Neuronal stem cell (in vitro differentiated cells): ENCODE data around the gene ZBTB25.

Experiments used
- DNase-seq: peaks from one replicate; pipeline ENCODE4 v3.0.0-alpha.2; 2013; ENCODE audit warnings: low spot score
- H2AFZ ChIP-seq: one replicate; pipeline ENCODE4 v1.6.1; 2013; ENCODE audit warnings: mild to moderate bottlenecking, low read length, inconsistent platforms
- H2AK5ac ChIP-seq: 2 replicates; pipeline ENCODE4 v1.6.1; 2013; ENCODE audit warnings: low read depth, mild to moderate bottlenecking, inconsistent platforms, low read length, moderate library complexity, mixed read lengths
- H2BK120ac ChIP-seq: 2 replicates; pipeline ENCODE4 v1.6.1; 2013; ENCODE audit warnings: low read depth, mild to moderate bottlenecking, inconsistent platforms, low read length, moderate library complexity, mixed read lengths
- H2BK12ac ChIP-seq: one replicate; pipeline ENCODE4 v1.6.1; 2013; ENCODE audit warnings: low read length, inconsistent platforms
- H2BK15ac ChIP-seq: 2 replicates; pipeline ENCODE4 v1.6.1; 2013; ENCODE audit warnings: mild to moderate bottlenecking, low read length, inconsistent platforms, mixed read lengths
- H2BK5ac ChIP-seq: one replicate; pipeline ENCODE4 v1.6.1; 2013; ENCODE audit warnings: inconsistent platforms, mild to moderate bottlenecking, low read length, moderate library complexity
- H3K14ac ChIP-seq: one replicate; pipeline ENCODE4 v1.6.1; 2013; ENCODE audit warnings: low read length, inconsistent platforms
- H3K18ac ChIP-seq: 2 replicates; pipeline ENCODE4 v1.6.1; 2013; ENCODE audit warnings: low read length, inconsistent platforms
- H3K23ac ChIP-seq: 2 replicates; pipeline ENCODE4 v1.6.1; 2013; ENCODE audit warnings: low read depth, mild to moderate bottlenecking, mixed read lengths, low read length, inconsistent platforms; ENCODE audit not compliant: poor library complexity
- H3K27ac ChIP-seq: replicated peaks from 3 replicates; pipeline ENCODE4 v1.5.1; 2013; ENCODE audit warnings: low read length, inconsistent platforms
- H3K27me3 ChIP-seq, 3 experiments: 2 replicates each; pipeline ENCODE4 v1.6.1; 2013; ENCODE audit warnings: low read length in 3 of 3, mild to moderate bottlenecking in 2 of 3, inconsistent platforms in 1 of 3, low read depth in 1 of 3, mixed read lengths in 1 of 3, moderate library complexity in 1 of 3; ENCODE audit not compliant: control insufficient read depth in 3 of 3, insufficient read depth in 3 of 3
- H3K36me3 ChIP-seq, 2 donors: replicated peaks in 1 of 2; 2 replicates each; pipeline ENCODE4 v1.6.1; 2013; ENCODE audit warnings: low read length in 2 of 2; ENCODE audit not compliant: control insufficient read depth in 2 of 2, insufficient read depth in 2 of 2
- H3K4ac ChIP-seq: 2 replicates; pipeline ENCODE4 v1.6.1; 2013; ENCODE audit warnings: inconsistent platforms, mild to moderate bottlenecking, low read length, moderate library complexity
- H3K4me1 ChIP-seq, 2 donors: 1 replicate in 1 of 2; 2 replicates in 1 of 2; pipeline ENCODE4 v1.6.1; 2013; ENCODE audit warnings: low read length in 2 of 2, low read depth in 1 of 2; ENCODE audit not compliant: control insufficient read depth in 2 of 2, insufficient read depth in 1 of 2
- H3K4me2 ChIP-seq: one replicate; pipeline ENCODE4 v1.6.1; 2013; ENCODE audit warnings: mild to moderate bottlenecking, low read length, inconsistent platforms; ENCODE audit not compliant: insufficient read depth, poor library complexity, severe bottlenecking
- H3K4me3 ChIP-seq, 2 donors: 2 replicates each; pipeline ENCODE4 v1.5.1; 2013; ENCODE audit warnings: low read length in 2 of 2, mild to moderate bottlenecking in 2 of 2, inconsistent platforms in 1 of 2, moderate library complexity in 1 of 2
- H3K79me1 ChIP-seq: one replicate; pipeline ENCODE4 v1.6.1; 2013; ENCODE audit warnings: low read depth, mild to moderate bottlenecking, inconsistent platforms, low read length, moderate library complexity
- H3K9ac ChIP-seq: one replicate; pipeline ENCODE4 v1.6.1; 2013; ENCODE audit warnings: mild to moderate bottlenecking, low read depth, low read length, inconsistent platforms; ENCODE audit not compliant: poor library complexity
- H3K9me3 ChIP-seq, 2 donors: replicated peaks in 1 of 2; 2 replicates each; pipeline versions ENCODE3 to v1.6.1; 2013; ENCODE audit warnings: low read length in 2 of 2, mild to moderate bottlenecking in 2 of 2, inconsistent platforms in 1 of 2, low read depth in 1 of 2, mixed read lengths in 1 of 2, moderate library complexity in 1 of 2; ENCODE audit not compliant: control insufficient read depth in 2 of 2, insufficient read depth in 1 of 2
- H4K8ac ChIP-seq: one replicate; pipeline ENCODE4 v1.6.1; 2013; ENCODE audit warnings: low read depth, mild to moderate bottlenecking, inconsistent platforms, low read length, moderate library complexity
- H4K91ac ChIP-seq: one replicate; pipeline ENCODE4 v1.6.1; 2013; ENCODE audit warnings: low read length, low read depth, mild to moderate bottlenecking, inconsistent platforms; ENCODE audit not compliant: poor library complexity
- WGBS, 2 donors: extraction: QIAGEN DNeasy Blood & Tissue Kit; methylation state at CpG; one replicate each; pipeline ENCODE4 v1.1.7; 2013; ENCODE audit warnings: missing lambda C conversion rate in 2 of 2, mixed read lengths in 1 of 2; ENCODE audit not compliant: insufficient read length in 2 of 2, insufficient replicate concordance in 1 of 2; ENCODE audit errors: extremely low coverage in 2 of 2; 5-methylcytosine and 5-hydroxymethylcytosine counted together

Gene ZBTB25

GRCh38 chr14:64491637-64492036, 12.0 kb downstream of the ZBTB25 start:
- H3K9ac ChIP-seq: no peak overlapping the region
- H3K79me1 ChIP-seq: peaks cover 2% of the 10 kb centered on the region
- no peak for DNase-seq
- no peak overlapping the region for H2AK5ac ChIP-seq
- no peaks in the 10 kb centered on the region for H3K9me3 ChIP-seq
- no peak overlapping the region for H2BK5ac ChIP-seq
- H3K36me3 ChIP-seq: peaks cover 7 to 57% of the 10 kb centered on the region in 2 donors
- H3K4me2 ChIP-seq: no peak overlapping the region
- no CpG with 5 or more reads among the region's 2 CpGs for WGBS, 2 donors
- no peak overlapping the region for H2AFZ ChIP-seq
- H2BK15ac ChIP-seq: no peak overlapping the region
- H4K91ac ChIP-seq: no peak overlapping the region
- no peak overlapping the region for H2BK120ac ChIP-seq
- no peak overlapping the region for H3K4me3 ChIP-seq
- no peak overlapping the region for H3K27ac ChIP-seq
- H3K4me1 ChIP-seq: no peaks in the 10 kb centered on the region
- no peaks in the 10 kb centered on the region for H3K27me3 ChIP-seq
- no peak overlapping the region for H3K23ac ChIP-seq
- no peak overlapping the region for H3K14ac ChIP-seq
- H4K8ac ChIP-seq: no peak overlapping the region
- no peak overlapping the region for H3K4ac ChIP-seq
- H2BK12ac ChIP-seq: no peak overlapping the region
- no peak overlapping the region for H3K18ac ChIP-seq

GRCh38 chr14:64488590-64489099, 15.0 kb downstream of the ZBTB25 start:
- no peak overlapping the region for H3K4me3 ChIP-seq
- WGBS, 2 donors: 100% methylated on average over 1 of the region's 5 CpGs; no CpG with 5 or more reads in 1 of the 2 donors
- no peak overlapping the region for H2AFZ ChIP-seq
- H2AK5ac ChIP-seq: no peak overlapping the region
- no peak overlapping the region for H3K27ac ChIP-seq
- H4K8ac ChIP-seq: no peak overlapping the region
- no peak overlapping the region for H2BK120ac ChIP-seq
- peaks cover 2% of the 10 kb centered on the region for H3K79me1 ChIP-seq
- H2BK12ac ChIP-seq: no peak overlapping the region
- no peak overlapping the region for H2BK5ac ChIP-seq
- H3K23ac ChIP-seq: no peak overlapping the region
- no peak overlapping the region for H4K91ac ChIP-seq
- H3K9me3 ChIP-seq: no peaks in the 10 kb centered on the region
- no peaks in the 10 kb centered on the region for H3K4me1 ChIP-seq
- H3K9ac ChIP-seq: no peak overlapping the region
- H3K4ac ChIP-seq: no peak overlapping the region
- no peak overlapping the region for H2BK15ac ChIP-seq
- no peak overlapping the region for H3K4me2 ChIP-seq
- H3K36me3 ChIP-seq: peaks cover 9 to 66% of the 10 kb centered on the region in 2 donors
- H3K14ac ChIP-seq: no peak overlapping the region
- no peak overlapping the region for H3K18ac ChIP-seq
- H3K27me3 ChIP-seq: no peaks in the 10 kb centered on the region
- DNase-seq: no peak

- H3K4me1 ChIP-seq: peaks cover 0 to 3% of the 10 kb centered on the region in 2 donors
- H3K14ac ChIP-seq: no peak overlapping the region
- H3K27me3 ChIP-seq: no peaks in the 10 kb centered on the region
- no peak overlapping the region for H4K8ac ChIP-seq
- no peak overlapping the region for H3K27ac ChIP-seq
- no peak overlapping the region for H3K4me3 ChIP-seq
- H2BK120ac ChIP-seq: no peak overlapping the region
- H3K4me2 ChIP-seq: no peak overlapping the region
- peaks cover 0 to 14% of the 10 kb centered on the region in 2 donors for H3K36me3 ChIP-seq
- H3K9ac ChIP-seq: no peak overlapping the region
- H2AFZ ChIP-seq: no peak overlapping the region
- no peak overlapping the region for H3K23ac ChIP-seq
- no peak for DNase-seq
- H2BK5ac ChIP-seq: no peak overlapping the region
- H2AK5ac ChIP-seq: no peak overlapping the region
- no peak overlapping the region for H3K18ac ChIP-seq
- no peaks in the 10 kb centered on the region for H3K79me1 ChIP-seq
- no peaks in the 10 kb centered on the region for H3K9me3 ChIP-seq
- H2BK12ac ChIP-seq: no peak overlapping the region
- no peak overlapping the region for H4K91ac ChIP-seq
- H2BK15ac ChIP-seq: no peak overlapping the region
- H3K4ac ChIP-seq: no peak overlapping the region
These were observed 24.9 kb downstream of the ZBTB25 start for GRCh38 chr14:64478634-64479250.

GRCh38 chr14:64476438-64476837, 27.2 kb downstream of the ZBTB25 start:
- no peak overlapping the region for H3K9ac ChIP-seq
- no CpG with 5 or more reads among the region's 8 CpGs for WGBS, 2 donors

More at GRCh38 chr14:64476438-64476837, 27.2 kb downstream of the ZBTB25 start:
- no peak for DNase-seq
- H3K27ac ChIP-seq: no peak overlapping the region
- H3K4me3 ChIP-seq: no peak overlapping the region
- no peak overlapping the region for H3K23ac ChIP-seq
- peaks cover 0 to 6% of the 10 kb centered on the region in 2 donors for H3K36me3 ChIP-seq
- H2AK5ac ChIP-seq: no peak overlapping the region
- no peak overlapping the region for H2BK12ac ChIP-seq
- no peak overlapping the region for H3K18ac ChIP-seq
- H3K27me3 ChIP-seq: no peaks in the 10 kb centered on the region
- no peaks in the 10 kb centered on the region for H3K79me1 ChIP-seq
- no peaks in the 10 kb centered on the region for H3K9me3 ChIP-seq
- no peak overlapping the region for H3K4me2 ChIP-seq
- no peak overlapping the region for H2BK5ac ChIP-seq
- H3K4me1 ChIP-seq: peaks cover 0 to 3% of the 10 kb centered on the region in 2 donors
- H2BK15ac ChIP-seq: no peak overlapping the region
- no peak overlapping the region for H2BK120ac ChIP-seq
- H4K91ac ChIP-seq: no peak overlapping the region
- H3K14ac ChIP-seq: no peak overlapping the region
- H4K8ac ChIP-seq: no peak overlapping the region
- no peak overlapping the region for H3K4ac ChIP-seq
- no peak overlapping the region for H2AFZ ChIP-seq
